K562 treated with DMSO at 1 percent for 48 hours (cell line): ENCODE data around the gene STS. TPM values are rescaled to one million over a fixed set of nuclear protein-coding genes. Genes with fewer than 3 reads are reported as not detected.

ENCODE experiments used
- total RNA-seq: library from RNA; unstranded; fragments of 300-600 nt; gene quantifications from 2 replicates; pipeline ENCODE4 v1.2.3, GENCODE V29; 2022; ENCODE audit warnings: low replicate concordance; ENCODE audit errors: extremely low read depth

STS gene
- total RNA-seq: not detected in 2 replicates

GRCh38 chrX:7147413-7147977, at the start of gene STS:
Gene STS, plus strand, starts transcription at chrX:7147712. Its CDS starts 105,488 bp downstream, at chrX:7253200.

GRCh38 chrX:7147978-7148854, 704 bp downstream of the STS start, which contains the start of gene PUDP:
Gene PUDP, minus strand, starts transcription at chrX:7148153. Its CDS starts 40 bp downstream, at chrX:7148113.

Other genes starting within 250 kb of the STS start
- not detected in 2 replicates for gene PUDP, start 441 bp downstream of the STS start, total RNA-seq